H1 (cell line): ENCODE results near the gene VGF. TPM values are rescaled to one million over a fixed set of nuclear protein-coding genes. Genes with fewer than 3 reads are reported as not detected.

Source experiments
- BCL11A ChIP-seq, 2 experiments: IDR thresholded peaks; one replicate each; pipeline ENCODE4 v1.6.1; 2011; ENCODE audit warnings: low read depth in 2 of 2, low read length in 2 of 2, mild to moderate bottlenecking in 2 of 2
- CBX8 ChIP-seq: fragments of 300-800, 300-1000 bp; sonication (generic); IDR thresholded peaks from 2 replicates; pipeline ENCODE4 v1.7.1; 2016; ENCODE audit warnings: low read depth, low read length, borderline replicate concordance
- CHD2 ChIP-seq: IDR thresholded peaks from 2 replicates; pipeline ENCODE4 v1.6.1; 2012; ENCODE audit warnings: low read length, improper control_type of control experiment
- JUN ChIP-seq: IDR thresholded peaks from 2 replicates; pipeline ENCODE4 v1.6.1; 2011; ENCODE audit warnings: low read depth, mild to moderate bottlenecking, improper control_type of control experiment, low read length
- RBBP5 ChIP-seq: IDR thresholded peaks from 2 replicates; pipeline ENCODE4 v1.7.1; 2012; ENCODE audit warnings: low read depth, mild to moderate bottlenecking, inconsistent platforms, low read length, moderate library complexity, borderline replicate concordance
- RFX5 ChIP-seq: IDR thresholded peaks from 2 replicates; pipeline ENCODE4 v1.6.1; 2011; ENCODE audit warnings: low read depth, low read length, improper control_type of control experiment, borderline replicate concordance
- SIX5 ChIP-seq: IDR thresholded peaks from 2 replicates; pipeline ENCODE4 v1.6.1; 2011; ENCODE audit warnings: mild to moderate bottlenecking, low read depth, low read length
- SP1 ChIP-seq: IDR thresholded peaks from 2 replicates; pipeline ENCODE4 v1.6.1; 2011; ENCODE audit warnings: low read depth, low read length
- TAF1 ChIP-seq: IDR thresholded peaks from 2 replicates; pipeline ENCODE4 v1.6.1; 2011; ENCODE audit warnings: mild to moderate bottlenecking, low read depth, low read length
- TAF7 ChIP-seq: optimal IDR thresholded peaks from 2 replicates; pipeline ENCODE3; 2011; ENCODE audit warnings: low read depth, mild to moderate bottlenecking, inconsistent platforms, low read length, moderate library complexity, borderline replicate concordance
- polyA plus RNA-seq, 7 experiments: library from polyadenylated mRNA; depleted of rRNA in 3 of 7; stranded (reverse) in 5 of 7; unstranded in 2 of 7; fragments of >200 nt in 5 of 7; fragments of 200-250 nt in 2 of 7; gene quantifications; 1 replicate in 5 of 7; 2 replicates in 1 of 7; 4 replicates in 1 of 7; pipeline versions ENCODE4 v1.2.1 to v1.2.3, GENCODE V29; 2011 to 2013; ENCODE audit warnings: missing spikeins in 2 of 7, mixed read lengths in 2 of 7
- total RNA-seq: library from RNA; stranded (reverse); fragmentation: NEBNext Ultra II Directional; extraction: Animal tissue kit (Norgen Biotek cat#: 25700); gene quantifications from 2 replicates; pipeline ENCODE4 v1.2.1, GENCODE V29; 2021

The VGF gene
- total and polyA plus RNA-seq, 2 of the 8 experiments (the other 6 are each of a cell fraction or from before 2014, with no cell fraction given): 1.6 to 7.0 TPM

GRCh38 chr7:101128040-101128834 is 37.1 kb downstream of the VGF start (continued):
- TF ChIP-seq CHD2: no peak
- no peak for TF ChIP-seq RBBP5
- no peak for TF ChIP-seq SIX5
- no peak for TF ChIP-seq SP1
- no peak for TF ChIP-seq TAF1
- TF ChIP-seq JUN: no peak
- no peak for TF ChIP-seq BCL11A (IDR thresholded peaks at IDR 0.05; ENCODE audit: low read depth in 2 of 2, low read length in 2 of 2)
- no peak for TF ChIP-seq CBX8
- no peak for TF ChIP-seq TAF7
- TF ChIP-seq RFX5: no peak
